T-helper 17 cell (primary cell): ENCODE measurements around the gene FAM228B. TPM values are rescaled to one million over a fixed set of nuclear protein-coding genes. Genes with fewer than 3 reads are reported as not detected.
"Not testable (repeated sequence)": the region's sequence is repeated elsewhere in the genome, so short reads cannot be mapped to it uniquely, and the experiment has no call there.

Source experiments
- ATAC-seq: fragments of 150-1000 bp; cut with Tn5 transposase; 2 replicates; pipeline ENCODE4 v1.10.0; 2021; ENCODE audit warnings: mild to moderate bottlenecking, moderate library complexity
- DNase-seq, 3 donors: peaks; one replicate each; pipeline versions ENCODE4 v3.0.0 to v3.0.0-alpha.2; 2020 to 2021
- H3K9me3 ChIP-seq: one replicate; pipeline ENCODE4 v1.7.0; 2013; ENCODE audit warnings: low read length, mild to moderate bottlenecking; ENCODE audit not compliant: control insufficient read depth, poor library complexity, severe bottlenecking
- H3K27ac Mint-ChIP-seq: one replicate; pipeline ENCODE4 v1.8.0; 2022; ENCODE audit warnings: mild to moderate bottlenecking, moderate library complexity, mixed read lengths
- H3K27me3 Mint-ChIP-seq: one replicate; pipeline ENCODE4 v1.8.0; 2022; ENCODE audit warnings: mixed read lengths
- H3K36me3 Mint-ChIP-seq: one replicate; pipeline ENCODE4 v1.8.0; 2022; ENCODE audit warnings: low read depth, mixed read lengths
- H3K4me1 Mint-ChIP-seq: one replicate; pipeline ENCODE4 v1.8.0; 2022; ENCODE audit warnings: mild to moderate bottlenecking, mixed read lengths
- H3K4me3 Mint-ChIP-seq: one replicate; pipeline ENCODE4 v1.8.0; 2022; ENCODE audit warnings: mild to moderate bottlenecking, moderate library complexity, mixed read lengths
- total RNA-seq, 4 donors: library from RNA in 2 of 4; stranded (reverse) in 2 of 4; gene quantifications; one replicate each; pipeline ENCODE4 v1.2.3 and lab custom pipeline; 2022 to 2026

Gene FAM228B
- total RNA-seq, 2 donors from 2014 or later: 10.7 to 16.2 TPM

DNA sequence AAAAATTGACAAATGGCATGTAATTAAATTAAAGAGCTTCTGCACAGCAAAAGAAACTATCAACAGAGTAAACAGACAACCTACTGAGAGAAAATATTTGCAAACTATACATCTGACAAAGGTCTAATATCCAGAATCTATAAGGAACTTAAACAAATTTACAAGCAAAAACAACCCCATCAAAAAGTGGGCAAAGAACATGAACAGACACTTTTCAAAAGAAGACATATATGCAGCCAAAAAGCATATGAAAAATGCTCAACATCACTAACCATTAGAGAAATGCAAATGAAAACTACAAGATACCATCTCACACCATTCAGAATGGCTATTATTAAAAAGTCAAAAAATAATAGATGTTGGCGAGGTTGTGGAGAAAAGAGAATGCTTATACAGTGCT lies 13.8 kb upstream of the FAM228B start:
- H3K27ac Mint-ChIP-seq, H3K27me3 Mint-ChIP-seq, DNase-seq, H3K4me1 Mint-ChIP-seq, H3K4me3 Mint-ChIP-seq, H3K9me3 ChIP-seq, H3K36me3 Mint-ChIP-seq, ATAC-seq: not testable (repeated sequence)

DNA sequence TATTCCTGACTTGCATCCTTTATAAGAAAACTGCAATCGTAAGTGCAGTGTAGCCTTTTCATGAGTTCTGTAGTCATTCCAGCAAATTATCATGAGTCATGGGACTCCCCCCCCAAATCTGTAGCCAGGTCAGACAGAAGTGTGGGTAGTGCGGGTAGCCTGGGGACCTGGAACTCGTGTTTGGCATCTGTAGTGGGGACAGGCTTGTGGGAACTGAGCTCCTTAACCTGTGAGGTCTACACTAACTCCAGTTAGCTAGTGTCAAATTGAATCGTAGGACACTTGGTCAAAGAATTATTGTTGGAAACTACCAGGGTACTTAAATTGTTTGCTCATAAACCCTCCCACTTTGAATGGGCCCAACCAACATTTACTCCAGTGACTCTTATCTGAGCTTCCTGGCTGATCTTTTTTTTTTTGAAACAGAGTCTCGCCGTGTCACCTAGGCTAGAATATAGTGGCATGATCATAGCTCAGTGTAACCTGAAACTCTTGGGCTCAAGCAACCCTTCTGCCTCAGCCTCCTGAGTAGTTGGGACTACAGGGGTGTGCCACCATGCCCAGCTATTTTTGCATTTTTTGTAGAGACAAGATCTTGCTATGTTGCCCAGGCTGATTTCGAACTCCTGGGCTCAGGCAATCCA lies 12.5 kb upstream of the FAM228B start:
- no peak overlapping the region for H3K4me3 Mint-ChIP-seq
- DNase-seq: no peak
- H3K27ac Mint-ChIP-seq: no peak overlapping the region
- H3K9me3 ChIP-seq: no peaks in the 10 kb centered on the region
- no peaks in the 10 kb centered on the region for H3K4me1 Mint-ChIP-seq
- no peaks in the 10 kb centered on the region for H3K36me3 Mint-ChIP-seq
- no peak for ATAC-seq
- H3K27me3 Mint-ChIP-seq: no peaks in the 10 kb centered on the region

DNA sequence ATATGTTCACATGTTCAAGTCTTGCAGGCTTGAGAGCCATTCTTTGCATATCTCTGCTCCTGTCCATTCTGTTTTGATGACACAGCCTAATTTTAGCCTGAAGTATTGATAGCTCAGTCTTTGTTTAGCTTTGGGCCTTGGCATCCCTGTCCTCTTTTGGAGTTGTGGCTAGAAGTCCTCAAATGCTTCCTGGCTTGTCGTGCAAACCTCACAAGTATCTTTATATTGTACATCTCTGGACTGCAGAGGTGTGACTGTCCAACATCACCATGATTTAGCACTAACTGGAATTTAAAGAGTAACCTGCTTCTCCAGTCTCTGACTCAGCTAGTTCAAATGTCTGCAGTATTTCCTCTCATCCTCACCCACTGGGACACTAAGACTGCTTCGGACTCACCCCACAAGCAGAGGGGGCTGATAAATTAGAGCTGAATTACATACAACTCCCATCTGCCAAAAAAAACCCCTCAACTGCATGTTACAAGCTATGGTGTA lies 11.8 kb upstream of the FAM228B start:
- Mint-ChIP-seq H3K27me3 (no peaks in the 10 kb centered on the region), H3K27ac (no peak overlapping the region), H3K4me1 (no peaks in the 10 kb centered on the region), H3K36me3 (no peaks in the 10 kb centered on the region), H3K4me3 (no peak overlapping the region)
- DNase-seq (no peak), ATAC-seq (no peak)
- no peaks in the 10 kb centered on the region for H3K9me3 ChIP-seq

DNA sequence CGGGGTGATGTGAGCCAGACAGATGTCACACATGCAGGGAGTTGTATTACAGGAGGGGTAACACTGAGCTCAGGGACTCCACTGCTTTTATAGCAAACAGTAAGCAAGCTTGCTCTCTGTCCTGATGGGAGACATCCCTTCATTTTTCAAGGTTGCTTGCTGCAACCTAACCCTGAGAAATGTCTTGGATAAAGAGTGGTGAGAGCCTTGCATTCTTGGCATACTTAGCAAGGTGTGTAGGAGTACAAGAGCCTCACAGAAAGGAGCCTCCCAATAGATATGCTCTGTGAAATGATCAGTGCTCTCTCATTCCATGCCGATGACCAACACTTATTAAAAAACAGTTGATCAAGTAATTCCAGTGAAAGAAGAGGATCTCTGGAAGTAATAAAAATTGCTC lies 8.2 kb upstream of the FAM228B start:
- H3K9me3 ChIP-seq: no peaks in the 10 kb centered on the region
- Mint-ChIP-seq H3K4me3 (no peak overlapping the region), H3K4me1 (peaks cover 3% of the 10 kb centered on the region), H3K27ac (no peak overlapping the region), H3K36me3 (peaks cover 3% of the 10 kb centered on the region), H3K27me3 (no peaks in the 10 kb centered on the region)
- DNase-seq: no peak
- ATAC-seq: no peak

DNA sequence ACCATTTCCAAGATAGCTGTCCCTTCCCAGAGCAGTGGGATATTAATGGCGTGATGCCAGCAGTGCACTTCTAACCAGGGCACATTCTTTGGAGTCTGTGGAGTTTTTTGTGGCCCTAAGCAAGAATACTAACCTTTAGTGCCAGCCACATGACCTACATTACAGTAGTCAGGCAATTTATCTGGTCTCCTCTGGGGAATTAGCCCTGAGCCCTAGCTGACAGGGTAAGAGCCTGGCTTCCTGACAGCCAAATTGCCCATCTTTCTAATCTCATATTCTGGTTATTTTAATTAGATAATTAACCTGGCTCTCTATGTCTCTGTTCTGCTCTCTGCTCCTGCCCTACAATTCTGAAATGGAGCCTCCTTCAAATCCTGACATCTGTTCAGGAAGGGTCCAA lies 5.4 kb upstream of the FAM228B start:
- Mint-ChIP-seq H3K36me3 (peaks cover 3% of the 10 kb centered on the region), H3K27me3 (no peaks in the 10 kb centered on the region), H3K4me1 (peaks cover 8% of the 10 kb centered on the region), H3K27ac (peak overlapping the region; percentile 60), H3K4me3 (no peak overlapping the region)
- DNase-seq (no peak), ATAC-seq (no peak)
- H3K9me3 ChIP-seq: no peaks in the 10 kb centered on the region

DNA sequence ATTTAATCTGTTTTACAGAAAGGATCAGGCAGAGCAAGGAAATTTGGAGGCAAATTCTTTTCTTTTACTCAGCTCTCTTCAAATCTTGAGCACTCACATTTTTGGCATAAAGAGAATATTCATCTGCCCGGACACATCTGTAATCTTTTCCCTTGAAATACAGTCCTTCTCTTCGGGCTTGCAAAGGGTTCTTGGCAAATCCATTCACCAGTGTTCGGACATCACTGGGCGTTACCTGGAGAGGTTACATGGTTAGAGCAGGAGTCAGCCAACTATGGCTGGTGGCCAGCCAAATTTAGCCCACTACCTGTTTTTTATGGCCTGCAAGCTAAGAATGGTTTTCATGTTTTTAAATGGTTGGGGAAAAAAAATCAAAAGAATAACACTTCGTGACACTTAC lies 2.2 kb upstream of the FAM228B start:
- no peak overlapping the region for H3K4me3 Mint-ChIP-seq
- peaks cover 5% of the 10 kb centered on the region for H3K36me3 Mint-ChIP-seq
- no peak for DNase-seq
- H3K27me3 Mint-ChIP-seq: no peaks in the 10 kb centered on the region
- no peaks in the 10 kb centered on the region for H3K9me3 ChIP-seq
- H3K27ac Mint-ChIP-seq: no peak overlapping the region
- ATAC-seq: no peak
- H3K4me1 Mint-ChIP-seq: peaks cover 20% of the 10 kb centered on the region

DNA sequence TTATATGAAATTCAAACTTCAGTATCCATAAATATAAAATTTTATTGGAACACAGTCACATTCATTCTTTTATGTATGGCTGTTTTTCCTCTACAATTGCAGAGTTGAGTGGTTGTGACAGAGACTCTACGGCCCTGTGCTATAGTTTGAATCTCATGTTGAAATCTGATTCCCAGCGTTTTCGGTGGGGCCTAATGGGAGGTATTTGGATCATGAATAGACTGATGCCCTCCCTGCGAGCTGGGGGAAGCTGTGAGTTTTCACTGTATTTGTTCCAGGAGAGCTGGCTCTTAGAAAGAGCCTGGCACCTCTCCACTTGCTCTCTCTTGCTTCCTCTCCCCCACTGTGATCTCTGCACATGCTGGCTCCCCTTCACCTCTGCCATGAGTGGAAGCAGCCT lies 1.8 kb upstream of the FAM228B start:
- no peaks in the 10 kb centered on the region for H3K27me3 Mint-ChIP-seq
- H3K9me3 ChIP-seq: no peaks in the 10 kb centered on the region
- peaks cover 5% of the 10 kb centered on the region for H3K36me3 Mint-ChIP-seq
- no peak overlapping the region for H3K4me3 Mint-ChIP-seq
- ATAC-seq (no peak), DNase-seq (no peak)
- peaks cover 20% of the 10 kb centered on the region for H3K4me1 Mint-ChIP-seq
- no peak overlapping the region for H3K27ac Mint-ChIP-seq

DNA sequence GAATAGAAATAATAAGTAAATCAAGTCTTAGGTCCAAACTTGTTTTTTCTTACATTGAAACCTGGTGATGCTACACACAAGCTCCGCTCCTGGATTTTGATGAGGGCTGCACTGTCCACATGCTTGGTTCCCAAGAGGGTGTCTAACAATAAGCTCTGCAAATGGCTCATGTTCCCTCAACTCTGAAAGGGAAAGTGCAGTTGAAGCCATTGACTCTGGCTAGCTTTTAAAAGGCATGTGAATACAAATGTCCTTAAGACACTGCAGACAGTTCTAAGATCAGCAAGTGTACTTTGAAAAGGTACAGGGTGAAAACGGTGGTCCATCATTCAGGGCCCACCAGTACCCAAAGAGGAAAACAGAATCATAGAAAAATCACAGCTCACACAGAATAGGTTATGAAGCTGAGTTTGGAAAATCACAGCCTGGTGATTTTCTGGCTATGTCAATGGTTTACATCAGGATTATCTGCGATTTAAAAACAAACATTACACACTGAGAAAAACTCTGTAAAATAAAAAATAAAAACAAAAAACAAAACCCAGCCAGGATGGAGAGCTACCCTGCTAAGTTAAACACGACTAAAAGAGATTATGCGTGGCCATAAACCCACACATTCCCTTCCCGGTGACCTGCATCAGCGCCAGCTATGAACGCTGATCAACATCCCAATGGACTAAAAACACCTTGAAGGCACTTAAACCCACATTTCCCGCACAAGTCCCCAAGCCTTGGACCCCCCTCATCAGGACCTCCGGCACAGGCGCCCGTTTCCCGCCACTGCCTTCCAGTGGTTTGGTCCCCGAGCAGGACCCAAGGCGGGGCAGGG lies 689 bp upstream of the FAM228B start:
- no peaks in the 10 kb centered on the region for H3K9me3 ChIP-seq
- ATAC-seq (no peak), DNase-seq (no peak)
- H3K36me3 Mint-ChIP-seq: peaks cover 5% of the 10 kb centered on the region
- H3K27me3 Mint-ChIP-seq: no peaks in the 10 kb centered on the region
- peak overlapping the region; percentile 83 for H3K4me3 Mint-ChIP-seq
- H3K4me1 Mint-ChIP-seq: peaks cover 20% of the 10 kb centered on the region
- peak overlapping the region; percentile 76 for H3K27ac Mint-ChIP-seq

DNA sequence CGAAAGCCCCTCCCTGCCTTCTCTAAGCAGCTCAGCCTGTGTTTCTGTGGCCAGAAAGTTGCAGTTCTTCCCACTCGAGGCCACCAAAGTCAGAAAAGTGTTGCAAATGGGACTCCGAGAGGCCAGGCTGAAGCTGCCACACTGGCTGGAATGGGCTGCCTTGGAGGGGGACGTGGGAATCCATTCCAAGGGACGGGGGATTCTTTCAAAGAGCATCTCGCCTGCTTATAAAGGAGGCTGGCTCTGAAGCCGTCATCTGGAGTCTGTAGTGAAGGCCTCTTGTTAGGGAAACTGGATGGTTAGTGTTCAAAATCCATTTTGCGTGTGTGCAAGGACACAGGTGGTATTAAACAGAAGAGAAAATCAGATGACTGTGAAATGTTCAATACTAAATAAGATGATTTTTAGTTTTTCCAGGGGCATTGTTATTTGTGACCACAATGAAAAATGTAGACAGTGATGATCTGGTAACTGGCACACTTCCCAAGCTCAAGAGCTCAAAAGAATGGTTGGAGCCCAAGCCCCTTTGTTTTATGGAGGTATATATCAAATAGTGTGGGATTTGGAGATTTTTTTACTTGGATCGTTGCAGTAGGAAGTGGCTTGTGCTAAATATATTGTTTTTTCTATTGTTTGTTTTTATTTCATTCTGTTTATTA lies 782 bp downstream of the FAM228B start:
- Mint-ChIP-seq H3K4me1 (peaks cover 17% of the 10 kb centered on the region), H3K27ac (peak overlapping the region; percentile 53), H3K4me3 (peak overlapping the region; percentile 87), H3K27me3 (no peaks in the 10 kb centered on the region), H3K36me3 (peaks cover 6% of the 10 kb centered on the region)
- no peaks in the 10 kb centered on the region for H3K9me3 ChIP-seq
- DNase-seq (no peak), ATAC-seq (peak; percentile 7)

DNA sequence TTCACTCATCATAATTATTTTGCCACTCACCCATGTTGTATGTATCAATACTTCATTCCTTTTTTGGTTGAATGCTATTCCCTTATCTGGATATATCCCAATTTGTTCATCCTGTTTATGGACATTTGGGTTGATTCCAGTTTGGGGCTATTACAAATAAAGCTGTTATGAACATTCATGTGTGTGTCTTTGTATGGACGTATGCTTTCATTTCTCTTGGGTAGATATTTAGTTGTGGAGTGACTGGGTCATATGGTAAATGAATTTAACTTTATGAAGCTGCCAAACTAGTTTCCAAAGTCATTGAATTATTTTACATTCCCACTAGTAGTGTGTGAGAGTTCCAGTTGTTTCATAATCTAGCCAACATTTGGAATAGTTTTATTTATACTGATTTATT lies 2.7 kb downstream of the FAM228B start:
- H3K9me3 ChIP-seq: no peaks in the 10 kb centered on the region
- peaks cover 17% of the 10 kb centered on the region for H3K4me1 Mint-ChIP-seq
- no peak overlapping the region for H3K27ac Mint-ChIP-seq
- no peak for DNase-seq
- ATAC-seq: no peak
- H3K27me3 Mint-ChIP-seq: no peaks in the 10 kb centered on the region
- H3K36me3 Mint-ChIP-seq: peaks cover 6% of the 10 kb centered on the region
- H3K4me3 Mint-ChIP-seq: no peak overlapping the region

DNA sequence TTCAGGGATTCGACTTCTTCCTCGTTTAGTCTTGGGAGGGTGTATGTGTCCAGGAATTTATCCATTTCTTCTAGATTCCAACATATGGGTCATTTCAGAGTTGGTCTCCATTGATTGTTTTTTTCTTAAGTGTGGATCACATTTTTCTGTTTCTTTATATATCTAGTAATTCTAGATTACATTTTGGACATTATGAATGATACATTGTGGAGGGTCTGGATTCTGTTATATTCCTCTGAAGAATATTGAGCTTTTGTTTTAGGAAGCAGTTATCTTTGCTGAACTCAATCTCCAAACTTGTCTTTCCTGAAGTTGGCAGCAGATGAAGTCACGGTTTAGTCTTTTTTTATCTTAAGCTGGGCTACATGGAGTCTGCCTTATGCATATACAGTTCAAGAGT lies 9.3 kb downstream of the FAM228B start:
- H3K36me3 Mint-ChIP-seq: peaks cover 10% of the 10 kb centered on the region
- ATAC-seq (no peak), DNase-seq (no peak)
- no peaks in the 10 kb centered on the region for H3K27me3 Mint-ChIP-seq
- peaks cover 4% of the 10 kb centered on the region for H3K4me1 Mint-ChIP-seq
- no peak overlapping the region for H3K27ac Mint-ChIP-seq
- H3K4me3 Mint-ChIP-seq: no peak overlapping the region
- no peaks in the 10 kb centered on the region for H3K9me3 ChIP-seq

DNA sequence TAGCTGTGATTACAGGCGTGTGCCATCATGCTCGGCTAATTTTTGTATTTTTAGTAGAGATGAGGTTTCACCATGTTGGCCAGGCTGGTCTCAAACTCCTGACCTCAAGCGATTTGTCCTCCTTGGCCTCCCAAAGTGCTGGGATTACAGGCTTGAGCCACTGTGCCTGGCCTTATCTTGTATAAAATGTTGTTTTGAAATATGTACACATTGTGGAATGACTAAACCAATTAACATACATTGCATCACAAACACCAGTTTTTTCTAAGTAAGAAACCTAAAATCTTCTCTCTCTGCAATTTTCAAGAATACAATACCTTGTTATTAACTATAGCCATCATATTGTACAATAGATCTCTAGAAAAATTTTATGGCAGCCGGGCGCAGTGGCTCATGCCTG lies 17.0 kb downstream of the FAM228B start:
- not testable (repeated sequence) for ATAC-seq, H3K27me3 Mint-ChIP-seq, DNase-seq, H3K9me3 ChIP-seq, H3K4me1 Mint-ChIP-seq, H3K27ac Mint-ChIP-seq, H3K36me3 Mint-ChIP-seq, H3K4me3 Mint-ChIP-seq

DNA sequence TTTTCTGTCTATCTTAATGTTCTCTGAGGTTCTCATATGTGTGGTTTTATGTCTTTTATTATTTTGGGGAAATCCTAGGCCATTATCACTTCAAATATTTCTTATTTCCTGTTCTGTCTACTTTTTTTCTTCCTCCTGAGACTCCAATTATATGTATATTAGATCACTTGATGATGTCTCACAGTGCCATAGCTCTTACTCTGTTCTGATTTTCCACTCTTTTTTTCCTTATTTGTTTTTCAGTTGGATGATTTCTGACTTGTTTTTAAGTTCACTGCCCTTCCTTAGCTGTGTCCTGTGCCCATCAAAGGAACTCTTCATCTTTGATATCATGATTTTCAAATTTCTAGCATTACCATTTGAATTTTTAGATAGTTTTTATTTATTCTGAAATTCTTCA lies 24.1 kb downstream of the FAM228B start:
- H3K4me3 Mint-ChIP-seq: no peak overlapping the region

More for the DNA sequence above, 24.1 kb downstream of the FAM228B start:
- Mint-ChIP-seq H3K4me1 (no peaks in the 10 kb centered on the region), H3K27me3 (no peaks in the 10 kb centered on the region), H3K27ac (no peak overlapping the region), H3K36me3 (peaks cover 10% of the 10 kb centered on the region)
- ATAC-seq (no peak), DNase-seq (no peak)
- H3K9me3 ChIP-seq: no peaks in the 10 kb centered on the region
